Activated T-helper 1 cell treated with Interleukin-2 at 50 U/mL for 16 hours (primary cell): ENCODE data around the gene LRRC66.

Experiments
- DNase-seq: peaks from one replicate; pipeline ENCODE4 v3.0.0-alpha.2; 2020; ENCODE audit warnings: low read depth

The LRRC66 gene

GRCh38 chr4:52014903-52015302 lies 5.3 kb downstream of the LRRC66 start:
- no peak for DNase-seq

DNA sequence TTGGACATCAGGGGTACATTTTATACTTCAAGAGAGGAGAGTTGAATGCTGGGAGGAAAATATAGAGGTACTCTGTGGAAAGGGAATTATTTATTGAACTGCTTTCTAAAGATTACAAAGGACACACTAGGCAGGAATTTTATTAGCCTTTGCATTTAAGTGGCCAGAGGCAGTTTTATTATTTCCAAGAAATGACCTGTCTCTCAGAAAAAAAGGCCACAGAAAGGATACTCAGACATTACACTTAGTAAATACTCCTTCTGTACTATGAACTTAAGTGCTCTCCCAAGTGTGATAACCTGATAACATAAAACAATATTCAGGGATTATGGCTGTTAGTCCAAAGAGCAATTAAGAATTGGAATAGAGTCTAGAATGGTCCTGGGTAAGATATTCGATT lies 7.5 kb downstream of the LRRC66 start:
- DNase-seq = no peak

GRCh38 chr4:52010986-52011385 lies 9.2 kb downstream of the LRRC66 start:
- DNase-seq = no peak

DNA sequence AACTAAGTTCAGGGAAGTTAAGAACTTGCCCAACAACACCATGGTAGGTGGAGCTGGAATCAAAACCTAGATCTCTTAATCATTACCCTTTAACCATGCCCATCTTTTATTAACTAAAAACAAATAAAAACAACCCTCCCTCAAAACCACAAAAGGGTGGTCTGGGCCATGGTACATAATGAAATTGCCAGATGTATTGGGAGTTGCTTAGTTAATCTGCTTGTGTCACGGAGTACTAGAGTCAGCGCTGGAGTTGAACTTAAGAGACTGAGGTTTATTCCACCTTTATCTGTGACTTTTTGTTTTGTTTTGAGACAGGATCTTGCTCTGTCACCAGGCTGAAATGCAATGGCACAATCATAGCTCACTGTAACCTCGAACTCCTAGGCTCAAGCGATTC lies 13.3 kb downstream of the LRRC66 start:
- DNase-seq = no peak

DNA sequence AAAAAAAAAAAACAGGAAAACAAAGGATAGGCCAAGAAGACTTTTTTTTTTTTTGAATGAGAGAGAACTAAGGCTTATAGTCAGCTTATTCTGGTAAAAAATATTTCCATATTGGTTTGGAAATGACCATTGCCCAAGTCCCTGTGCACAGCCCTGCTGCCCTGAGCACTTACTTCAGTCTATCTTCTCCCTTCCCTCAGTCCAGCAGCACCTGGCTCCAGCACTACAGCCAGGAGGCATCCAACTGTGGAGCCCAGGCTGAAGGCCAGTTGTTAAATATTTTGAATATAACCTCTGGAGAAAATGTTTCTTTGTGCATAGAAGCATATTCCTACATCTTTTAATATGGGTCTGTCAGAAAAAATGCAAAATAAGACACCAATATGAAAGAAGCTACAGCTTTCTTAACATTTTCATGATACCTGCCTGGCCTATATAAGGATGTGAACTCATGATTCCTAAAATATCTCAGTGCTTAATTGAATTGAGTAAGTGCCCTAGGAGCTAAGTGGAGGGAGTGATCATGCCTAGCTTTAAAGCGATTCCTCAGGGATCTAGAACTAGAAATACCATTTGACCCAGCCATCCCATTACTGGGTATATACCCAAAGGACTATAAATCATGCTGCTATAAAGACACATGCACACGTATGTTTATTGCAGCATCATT lies 14.4 kb downstream of the LRRC66 start:
- no peak for DNase-seq

GRCh38 chr4:52004414-52004813 lies 15.7 kb downstream of the LRRC66 start:
- no peak for DNase-seq

DNA sequence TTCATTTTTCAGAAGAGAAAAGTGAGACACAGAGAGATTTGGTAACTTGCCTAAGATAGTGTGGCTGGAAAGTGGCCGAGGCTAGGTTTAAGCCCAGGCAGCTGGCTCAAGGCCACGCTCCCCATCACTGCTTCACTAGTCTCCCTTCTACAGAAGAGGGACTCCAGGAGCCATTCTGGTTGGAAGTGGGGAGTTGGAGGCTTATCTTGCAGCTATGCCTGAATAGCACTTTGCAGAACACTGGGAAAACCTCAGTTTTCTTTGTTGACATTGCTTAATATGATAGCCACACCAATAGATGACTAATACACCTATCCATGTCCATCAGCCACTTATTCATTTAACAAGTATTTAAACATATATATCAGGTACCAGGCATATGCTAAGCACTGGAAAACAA lies 18.5 kb downstream of the LRRC66 start:
- DNase-seq = no peak

- DNase-seq = no peak
Measured at GRCh38 chr4:51999250-51999649, 20.9 kb downstream of the LRRC66 start.

DNA sequence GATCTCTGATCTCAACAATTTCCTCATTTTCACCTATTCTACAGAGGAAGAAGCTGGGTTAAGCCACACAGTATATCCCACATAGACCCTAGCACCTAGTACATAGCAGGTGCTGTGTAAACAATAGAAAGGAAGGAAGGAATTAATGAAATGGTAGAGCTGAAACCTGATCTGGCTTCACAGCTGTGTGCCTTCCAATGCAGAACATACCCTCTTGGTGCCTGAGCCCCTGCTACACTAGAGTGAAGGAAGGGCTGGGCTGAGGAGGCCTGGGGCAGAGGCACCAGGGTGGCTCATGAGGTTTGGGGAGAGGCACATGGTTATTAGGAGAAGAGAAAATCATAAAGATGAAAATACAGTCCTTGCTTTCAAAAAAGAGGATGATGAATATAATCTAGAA lies 21.3 kb downstream of the LRRC66 start:
- no peak for DNase-seq

DNA sequence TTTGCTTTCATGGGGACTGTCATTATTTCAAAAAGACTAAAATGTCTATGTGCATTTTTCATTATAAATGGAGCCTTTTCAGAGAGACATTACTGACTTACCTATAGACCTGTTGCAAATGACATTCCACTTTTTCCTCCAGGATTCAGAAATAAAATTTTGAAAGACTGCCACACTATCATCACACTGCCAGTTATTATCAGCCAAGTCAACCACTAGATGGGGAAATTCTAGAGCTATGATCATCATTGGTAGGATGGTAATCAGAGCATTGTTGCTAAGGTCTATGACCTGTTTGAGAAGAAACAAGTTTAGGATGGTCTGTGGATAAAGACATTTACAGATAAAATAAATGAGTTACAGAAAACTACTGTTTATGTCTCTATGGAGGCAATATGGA lies 22.5 kb downstream of the LRRC66 start:
- DNase-seq = no peak

- DNase-seq = no peak
Measured at GRCh38 chr4:51995647-51996220, 24.4 kb downstream of the LRRC66 start.

DNA sequence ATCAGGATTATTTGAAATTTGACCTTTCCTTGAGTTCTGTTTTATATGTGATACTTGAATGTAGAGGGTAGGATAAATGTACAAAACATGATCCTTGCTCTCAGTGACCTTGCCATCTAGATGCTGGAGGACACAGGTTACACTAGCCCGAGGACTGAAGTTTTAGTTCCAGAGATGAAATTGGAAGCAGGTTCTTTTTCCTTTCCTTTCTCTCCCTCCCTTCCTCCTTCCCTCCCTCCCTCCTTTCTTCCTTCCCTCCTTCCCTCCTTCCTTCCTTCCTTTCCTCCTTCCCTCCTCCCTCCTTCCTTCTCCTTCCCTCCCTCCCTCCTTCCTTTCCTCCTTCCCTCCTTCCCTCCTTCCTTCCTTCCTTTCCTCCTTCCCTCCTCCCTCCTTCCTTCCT lies 54.3 kb downstream of the LRRC66 start:
- DNase-seq = no peak

DNA sequence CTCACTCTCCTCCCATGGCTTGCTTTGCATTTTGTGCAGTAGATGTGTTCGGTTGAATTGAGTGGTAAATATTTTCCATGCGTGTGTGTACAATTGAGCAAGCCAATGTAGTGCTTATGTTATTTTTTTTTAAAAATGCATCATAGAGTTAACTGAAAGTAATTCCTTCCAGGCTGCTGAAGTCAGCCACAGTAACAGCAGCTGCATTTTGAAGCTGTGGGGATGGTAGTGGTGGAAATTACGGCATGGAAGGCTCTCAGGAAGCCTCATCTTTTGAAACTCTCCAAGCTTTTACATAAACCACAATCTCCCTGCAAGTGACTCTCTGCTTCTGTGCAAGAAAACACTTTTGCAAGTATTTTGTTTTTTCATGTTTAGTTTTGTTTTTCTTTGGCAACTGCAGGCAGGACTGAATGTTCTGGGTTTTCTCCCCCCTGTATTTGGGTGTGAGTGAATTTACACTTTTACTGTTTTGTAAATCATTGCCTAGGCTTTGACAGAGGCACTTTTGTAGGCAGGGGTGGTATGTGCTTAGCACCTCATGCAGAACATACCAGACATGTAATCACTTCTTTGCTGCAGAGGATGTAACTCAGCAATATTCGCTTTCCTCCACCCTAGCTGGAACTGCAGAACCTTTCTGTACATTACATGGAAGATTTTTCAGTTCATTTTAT lies 56.2 kb downstream of the LRRC66 start:
- DNase-seq = no peak

- DNase-seq = no peak
Measured at GRCh38 chr4:51960486-51960885, 59.7 kb downstream of the LRRC66 start.

DNA sequence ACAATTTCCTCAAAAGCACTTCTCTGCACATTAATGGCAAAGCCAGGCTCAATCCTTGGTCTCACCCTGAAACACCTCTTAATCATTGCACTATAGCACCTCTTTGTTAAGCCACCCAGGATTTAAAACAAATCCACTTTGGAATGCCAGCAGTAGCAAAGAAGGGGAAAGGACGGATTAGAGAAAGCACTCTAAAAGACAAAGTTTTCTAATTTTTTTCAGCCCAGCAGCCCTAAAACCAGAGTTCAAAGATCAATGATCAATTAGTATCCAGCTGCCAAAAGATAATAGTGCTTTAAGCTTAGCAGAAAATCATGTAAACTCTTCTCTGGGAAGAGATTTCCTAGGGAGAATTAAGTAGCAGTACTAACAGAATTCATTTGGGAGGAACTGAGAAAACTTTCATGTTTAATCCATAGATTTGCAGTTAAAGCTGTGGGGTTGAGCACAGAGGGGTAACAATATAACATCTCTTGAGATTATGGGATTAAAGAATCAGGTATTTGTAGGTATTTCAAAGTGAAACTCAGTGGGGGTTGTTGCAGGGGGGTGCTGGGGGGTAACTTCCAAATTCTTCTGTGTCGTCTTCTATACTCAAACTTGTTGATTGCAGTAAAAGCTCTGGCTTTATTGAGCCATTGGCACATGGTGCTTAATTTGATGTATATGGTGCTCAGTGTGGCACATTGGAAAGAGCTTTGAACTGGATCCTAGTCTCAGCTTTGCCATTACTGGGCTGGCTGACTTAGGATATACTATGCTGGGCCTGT lies 61.8 kb downstream of the LRRC66 start:
- no peak for DNase-seq
